ENCODE measurements around the gene DNHD1.

GRCh38 chr11:6452219-6452618, 44.9 kb upstream of the DNHD1 start:
- TF ChIP-seq, protein P1, sequence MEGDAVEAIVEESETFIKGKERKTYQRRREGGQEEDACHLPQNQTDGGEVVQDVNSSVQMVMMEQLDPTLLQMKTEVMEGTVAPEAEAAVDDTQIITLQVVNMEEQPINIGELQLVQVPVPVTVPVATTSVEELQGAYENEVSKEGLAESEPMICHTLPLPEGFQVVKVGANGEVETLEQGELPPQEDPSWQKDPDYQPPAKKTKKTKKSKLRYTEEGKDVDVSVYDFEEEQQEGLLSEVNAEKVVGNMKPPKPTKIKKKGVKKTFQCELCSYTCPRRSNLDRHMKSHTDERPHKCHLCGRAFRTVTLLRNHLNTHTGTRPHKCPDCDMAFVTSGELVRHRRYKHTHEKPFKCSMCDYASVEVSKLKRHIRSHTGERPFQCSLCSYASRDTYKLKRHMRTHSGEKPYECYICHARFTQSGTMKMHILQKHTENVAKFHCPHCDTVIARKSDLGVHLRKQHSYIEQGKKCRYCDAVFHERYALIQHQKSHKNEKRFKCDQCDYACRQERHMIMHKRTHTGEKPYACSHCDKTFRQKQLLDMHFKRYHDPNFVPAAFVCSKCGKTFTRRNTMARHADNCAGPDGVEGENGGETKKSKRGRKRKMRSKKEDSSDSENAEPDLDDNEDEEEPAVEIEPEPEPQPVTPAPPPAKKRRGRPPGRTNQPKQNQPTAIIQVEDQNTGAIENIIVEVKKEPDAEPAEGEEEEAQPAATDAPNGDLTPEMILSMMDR (conservative IDR thresholded peaks at IDR 0.05; ENCODE audit: low read length) = no peak
- no peak for TF ChIP-seq EZH2phosphoT487 (IDR thresholded peaks at IDR 0.05; ENCODE audit: borderline replicate concordance)

All from Loucy (cell line).